ENCODE measurements around the gene TNS3.

The TNS3 gene

DNA sequence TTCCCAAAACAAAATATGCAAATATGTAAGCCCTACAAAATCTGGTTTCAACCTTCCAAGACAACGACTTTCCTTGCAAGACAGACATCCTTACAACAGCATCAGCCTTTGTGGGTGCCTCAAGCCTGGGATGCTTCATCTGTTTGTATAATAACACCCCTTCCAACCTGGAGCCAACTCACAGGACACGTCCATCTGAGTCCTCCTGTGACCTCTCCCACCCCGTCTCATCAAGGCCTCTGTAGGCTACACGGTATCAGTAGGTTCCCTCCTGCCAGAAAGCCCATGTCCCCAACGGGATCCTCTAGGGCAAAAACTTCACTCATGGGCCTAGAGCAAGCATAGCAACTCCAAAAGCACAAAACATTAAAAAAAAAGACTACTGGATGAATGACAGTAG lies 173.2 kb downstream of the TNS3 start:
- DNase-seq (ENCODE audit: low spot score), result no peak

DNA sequence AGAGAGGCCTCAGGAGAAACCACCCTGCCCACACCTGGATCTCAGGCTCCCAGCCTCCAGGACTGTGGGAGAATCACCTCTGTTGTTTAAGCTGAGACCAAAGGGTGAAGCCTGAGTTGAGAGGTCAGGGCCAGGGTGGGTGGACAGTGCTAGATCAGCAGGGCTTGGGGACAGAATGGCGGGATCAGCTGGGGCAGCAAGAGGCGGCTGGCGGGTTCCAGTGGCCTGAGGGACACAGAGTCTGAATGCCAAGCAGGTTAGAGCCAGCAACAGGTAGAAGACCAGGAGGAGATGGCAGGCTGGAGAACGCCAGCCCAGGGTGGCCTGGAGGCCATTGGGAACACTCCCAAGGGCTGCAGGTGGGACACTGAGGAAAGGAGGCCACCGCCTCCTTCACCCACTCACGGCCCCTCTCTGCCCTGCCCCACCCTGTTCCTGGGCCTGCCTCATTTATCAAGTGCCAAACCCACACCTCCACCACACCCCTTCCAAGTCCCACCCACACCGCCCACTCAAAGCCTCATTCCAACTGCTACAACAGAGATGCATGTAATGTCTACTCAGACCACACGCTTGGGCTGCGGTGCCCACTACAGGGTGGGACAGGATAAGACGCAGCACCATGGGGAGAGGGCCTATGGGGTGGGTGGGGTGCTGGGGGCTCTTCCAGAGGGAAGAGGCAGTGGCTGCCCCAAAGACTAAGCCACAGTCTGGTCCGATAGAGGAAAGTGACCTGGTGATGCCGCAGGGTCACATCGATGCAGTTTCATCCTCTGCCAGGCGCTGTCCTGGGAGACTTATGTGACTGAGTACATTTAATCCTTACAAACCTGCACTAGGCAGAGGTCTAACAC lies 173.9 kb downstream of the TNS3 start:
- no peak for DNase-seq (ENCODE audit: low spot score)

GRCh38 chr7:47407136-47407535 lies 174.8 kb downstream of the TNS3 start:
- DNase-seq (ENCODE audit: low spot score), result no peak

- no peak for DNase-seq (ENCODE audit: low spot score)
Measured at GRCh38 chr7:47406801-47407129, 175.1 kb downstream of the TNS3 start.

GRCh38 chr7:47405921-47406800 lies 175.8 kb downstream of the TNS3 start:
- no peak for DNase-seq (ENCODE audit: low spot score)

- DNase-seq (ENCODE audit: low spot score), result no peak
Measured at GRCh38 chr7:47405286-47405904, 176.5 kb downstream of the TNS3 start.

- DNase-seq (ENCODE audit: low spot score), result no peak
Measured at GRCh38 chr7:47404010-47404409, 177.9 kb downstream of the TNS3 start.

GRCh38 chr7:47402941-47403866 lies 178.7 kb downstream of the TNS3 start:
- DNase-seq (ENCODE audit: low spot score), result no peak

DNA sequence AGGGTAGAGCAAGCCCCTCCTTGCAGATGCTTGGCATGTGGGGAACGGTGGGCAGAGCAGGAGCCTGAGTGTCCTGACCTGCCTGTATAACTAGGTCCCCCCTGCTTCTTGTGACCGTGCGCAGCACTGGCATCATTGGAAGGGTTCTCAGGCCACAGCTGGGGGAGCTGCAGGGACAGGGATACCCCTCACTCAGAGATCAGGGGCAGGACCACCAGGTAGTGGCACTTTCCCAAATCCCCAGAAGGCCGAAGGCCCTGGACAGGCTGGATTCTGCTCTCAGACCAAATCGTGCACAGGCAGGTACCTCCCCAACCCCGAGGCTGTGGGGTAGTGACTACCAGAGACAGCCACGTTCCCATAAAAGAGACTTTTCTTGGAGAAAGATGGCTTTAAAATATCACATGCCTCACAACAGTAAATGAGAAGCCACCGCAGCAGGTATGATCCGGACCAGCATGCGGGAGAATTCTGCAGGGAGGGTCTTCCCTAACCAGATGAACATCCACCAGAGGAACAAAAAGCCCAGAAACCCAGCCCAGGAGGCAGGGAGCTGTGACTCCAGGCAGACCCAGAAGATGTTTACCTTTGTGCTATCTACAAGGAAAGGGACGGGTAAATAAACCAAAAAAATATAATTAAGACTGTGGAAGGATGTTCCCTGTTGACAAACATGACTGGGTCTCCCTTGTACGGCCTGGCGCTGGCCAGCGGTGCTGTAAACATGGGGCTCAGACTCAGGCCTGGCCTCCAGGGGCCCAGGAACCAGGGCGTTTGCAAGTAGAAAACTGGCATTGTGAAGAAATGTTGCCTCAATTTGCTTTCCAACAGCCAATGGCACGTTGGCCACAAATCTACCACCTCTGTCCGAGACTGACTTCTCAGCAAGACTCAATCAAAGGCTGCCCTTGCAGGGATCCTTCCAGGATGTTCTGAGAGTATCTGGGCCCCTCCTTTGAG lies 180.0 kb downstream of the TNS3 start:
- no peak for DNase-seq (ENCODE audit: low spot score)

GRCh38 chr7:47400741-47401206 lies 181.1 kb downstream of the TNS3 start:
- DNase-seq (ENCODE audit: low spot score), result no peak

GRCh38 chr7:47400001-47400400 lies 181.9 kb downstream of the TNS3 start:
- no peak for DNase-seq (ENCODE audit: low spot score)

DNA sequence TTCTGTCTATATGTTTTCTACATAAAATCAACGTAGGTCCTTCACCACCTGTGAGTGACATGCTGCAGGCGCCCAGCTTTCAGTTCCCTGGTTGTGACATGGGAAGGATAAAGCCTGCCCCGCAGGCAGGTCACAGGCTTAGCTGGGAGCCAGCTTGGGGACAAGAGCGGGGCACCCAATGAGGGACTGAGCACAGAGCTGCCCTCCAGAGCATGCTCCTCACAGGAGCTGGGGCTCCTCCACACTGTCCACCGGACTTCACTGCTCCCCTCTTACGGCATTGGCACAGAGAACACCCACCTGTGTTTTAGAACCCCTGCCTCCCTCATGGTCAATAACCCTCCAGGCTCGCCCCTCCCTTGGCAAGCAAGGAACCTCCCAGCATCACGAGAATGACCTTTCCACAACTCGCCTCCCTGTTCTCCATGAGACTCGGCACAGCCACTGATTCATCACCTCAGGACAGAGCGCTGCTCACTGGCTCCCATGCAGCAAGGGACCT lies 187.1 kb downstream of the TNS3 start:
- DNase-seq (ENCODE audit: low spot score), result no peak

DNA sequence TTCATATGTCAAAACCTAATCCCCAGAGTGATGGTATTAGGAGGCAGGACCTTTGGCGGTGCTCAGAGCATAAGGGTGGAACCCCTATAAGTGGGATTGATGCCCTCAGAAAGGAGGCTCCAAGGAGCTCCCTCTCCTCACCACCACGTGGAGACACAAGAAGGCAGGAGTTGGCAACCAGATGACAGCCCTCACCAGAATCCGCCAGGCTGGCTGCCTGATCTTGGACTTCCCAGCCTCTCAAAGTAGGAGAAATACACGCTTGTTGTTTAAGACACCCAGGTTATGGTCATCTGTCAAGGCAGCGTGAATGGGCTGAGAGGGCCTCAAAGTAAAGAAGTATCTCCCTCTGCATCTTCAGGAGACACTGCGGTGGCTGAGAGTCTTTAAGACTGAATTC lies 187.7 kb downstream of the TNS3 start:
- no peak for DNase-seq (ENCODE audit: low spot score)

- no peak for DNase-seq (ENCODE audit: low spot score)
Measured at GRCh38 chr7:47393406-47393805, 188.5 kb downstream of the TNS3 start.

DNA sequence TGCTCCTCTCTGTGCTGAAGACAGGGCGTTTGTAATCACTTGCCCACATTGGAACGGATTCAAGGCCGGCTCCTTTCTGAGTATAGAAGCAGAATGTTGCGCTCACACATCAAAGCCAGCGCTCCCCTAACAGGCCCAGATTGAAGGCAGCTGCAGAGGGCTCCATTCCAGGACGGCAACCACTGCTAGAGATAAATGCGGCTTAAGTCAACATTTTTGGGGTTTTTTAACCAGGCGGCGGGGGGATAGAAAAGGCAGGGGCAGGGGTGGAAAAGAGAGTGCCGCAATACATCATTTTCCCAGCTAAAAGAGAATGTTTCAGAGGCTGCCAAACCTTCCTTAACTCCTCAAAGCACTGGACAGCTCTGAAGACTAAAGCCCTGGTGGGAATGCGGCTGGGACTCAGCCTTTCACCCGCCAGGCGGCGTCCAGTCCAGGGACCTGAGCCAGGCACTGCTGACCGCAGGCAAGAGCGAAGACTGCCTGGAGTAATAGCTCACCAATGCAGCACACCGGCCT lies 189.6 kb downstream of the TNS3 start:
- DNase-seq (ENCODE audit: low spot score), result no peak

DNA sequence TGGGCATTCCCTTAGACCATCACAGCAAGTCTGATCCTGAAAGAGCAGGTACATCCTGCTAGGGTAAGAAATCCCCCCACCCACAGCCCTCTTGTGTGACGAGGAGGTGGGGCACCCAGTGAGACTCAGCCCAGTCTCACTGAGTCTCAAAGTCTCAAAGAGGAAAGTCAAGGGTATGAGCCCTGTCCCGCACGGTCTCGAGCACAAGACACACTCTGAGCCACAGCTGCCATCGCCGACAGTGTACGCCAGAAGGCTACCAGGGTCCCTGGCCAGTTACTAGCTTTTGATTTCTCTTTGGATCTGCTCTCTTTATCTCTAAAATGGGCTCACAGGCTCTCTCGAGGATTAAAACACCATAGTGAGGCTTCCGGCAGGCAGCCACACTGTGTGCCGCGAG lies 190.2 kb downstream of the TNS3 start:
- no peak for DNase-seq (ENCODE audit: low spot score)

- no peak for DNase-seq (ENCODE audit: low spot score)
Measured at GRCh38 chr7:47390914-47391313, 191.0 kb downstream of the TNS3 start.

DNA sequence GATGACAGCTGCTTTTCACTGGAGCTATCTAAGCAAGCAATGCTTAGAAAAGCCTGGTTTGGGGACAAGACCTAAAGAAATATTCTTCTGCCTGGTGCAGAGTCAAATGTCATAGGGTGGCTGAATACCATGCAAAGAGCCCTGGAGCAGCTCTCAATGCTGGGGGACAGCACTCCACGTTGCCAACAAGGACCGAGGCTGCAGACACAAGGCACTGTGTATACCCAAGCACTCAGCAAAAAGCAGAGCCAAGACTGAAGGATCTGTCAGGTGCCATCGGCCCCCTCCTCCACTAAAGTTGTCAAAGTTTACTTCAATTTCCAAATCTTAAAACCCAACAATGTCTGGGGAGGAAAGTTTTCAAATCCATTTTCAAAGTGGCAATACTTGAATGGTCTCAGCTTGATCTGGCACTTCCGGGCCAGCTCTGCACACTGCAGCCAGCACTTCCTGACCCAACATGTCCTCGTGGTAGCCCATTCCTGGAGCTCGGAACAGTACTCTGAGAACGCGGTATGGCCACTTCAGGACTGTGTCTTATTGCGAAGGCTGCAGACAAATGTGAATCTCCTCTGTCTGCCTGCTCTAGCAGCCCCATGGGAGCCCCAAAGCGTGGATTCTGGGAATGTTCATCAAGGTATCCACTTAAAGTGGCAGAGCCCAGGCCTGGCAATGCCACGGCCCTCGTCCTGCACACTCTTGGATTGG lies 191.8 kb downstream of the TNS3 start:
- DNase-seq (ENCODE audit: low spot score), result no peak

All from SK-N-DZ (cell line).